Mesothelial cell of epicardium (in vitro differentiated cells): ENCODE data around the gene ADRM1. TPM values are rescaled to one million over a fixed set of nuclear protein-coding genes. Genes with fewer than 3 reads are reported as not detected.

Experiments used
- DNase-seq, 2 experiments: peaks; one replicate each; pipeline ENCODE4 v3.0.0; 2021; ENCODE audit warnings: low spot score in 2 of 2; ENCODE audit not compliant: unreplicated experiment in 2 of 2
- H3K27ac Mint-ChIP-seq: 2 replicates; pipeline ENCODE4 v1.8.0; 2021; ENCODE audit warnings: mixed read lengths
- H3K27me3 Mint-ChIP-seq: 2 replicates; pipeline ENCODE4 v1.8.0; 2021; ENCODE audit warnings: low read depth, mixed read lengths
- H3K36me3 Mint-ChIP-seq: 2 replicates; pipeline ENCODE4 v1.8.0; 2021; ENCODE audit warnings: mixed read lengths
- H3K4me1 Mint-ChIP-seq: 2 replicates; pipeline ENCODE4 v1.8.0; 2021; ENCODE audit warnings: mixed read lengths
- H3K4me3 Mint-ChIP-seq: 2 replicates; pipeline ENCODE4 v1.8.0; 2021; ENCODE audit warnings: mild to moderate bottlenecking, moderate library complexity, mixed read lengths
- H3K9me3 Mint-ChIP-seq: 2 replicates; pipeline ENCODE4 v1.8.0; 2021; ENCODE audit warnings: mixed read lengths
- total RNA-seq: library from RNA; stranded (reverse); gene quantifications from 3 replicates; pipeline ENCODE4 v1.2.1, GENCODE V29; 2021
- TF ChIP-seq, protein P1 (sequence below): fragments of 200-600 bp; sonication (generic); IDR thresholded peaks from one replicate; pipeline ENCODE4 v1.5.0; 2021; ENCODE audit warnings: antibody characterized with exemption; ENCODE audit not compliant: unreplicated experiment

The ADRM1 gene, protein sequence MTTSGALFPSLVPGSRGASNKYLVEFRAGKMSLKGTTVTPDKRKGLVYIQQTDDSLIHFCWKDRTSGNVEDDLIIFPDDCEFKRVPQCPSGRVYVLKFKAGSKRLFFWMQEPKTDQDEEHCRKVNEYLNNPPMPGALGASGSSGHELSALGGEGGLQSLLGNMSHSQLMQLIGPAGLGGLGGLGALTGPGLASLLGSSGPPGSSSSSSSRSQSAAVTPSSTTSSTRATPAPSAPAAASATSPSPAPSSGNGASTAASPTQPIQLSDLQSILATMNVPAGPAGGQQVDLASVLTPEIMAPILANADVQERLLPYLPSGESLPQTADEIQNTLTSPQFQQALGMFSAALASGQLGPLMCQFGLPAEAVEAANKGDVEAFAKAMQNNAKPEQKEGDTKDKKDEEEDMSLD
- 58.8 to 60.8 TPM (median 59.0 TPM) in 3 replicates for total RNA-seq

DNA sequence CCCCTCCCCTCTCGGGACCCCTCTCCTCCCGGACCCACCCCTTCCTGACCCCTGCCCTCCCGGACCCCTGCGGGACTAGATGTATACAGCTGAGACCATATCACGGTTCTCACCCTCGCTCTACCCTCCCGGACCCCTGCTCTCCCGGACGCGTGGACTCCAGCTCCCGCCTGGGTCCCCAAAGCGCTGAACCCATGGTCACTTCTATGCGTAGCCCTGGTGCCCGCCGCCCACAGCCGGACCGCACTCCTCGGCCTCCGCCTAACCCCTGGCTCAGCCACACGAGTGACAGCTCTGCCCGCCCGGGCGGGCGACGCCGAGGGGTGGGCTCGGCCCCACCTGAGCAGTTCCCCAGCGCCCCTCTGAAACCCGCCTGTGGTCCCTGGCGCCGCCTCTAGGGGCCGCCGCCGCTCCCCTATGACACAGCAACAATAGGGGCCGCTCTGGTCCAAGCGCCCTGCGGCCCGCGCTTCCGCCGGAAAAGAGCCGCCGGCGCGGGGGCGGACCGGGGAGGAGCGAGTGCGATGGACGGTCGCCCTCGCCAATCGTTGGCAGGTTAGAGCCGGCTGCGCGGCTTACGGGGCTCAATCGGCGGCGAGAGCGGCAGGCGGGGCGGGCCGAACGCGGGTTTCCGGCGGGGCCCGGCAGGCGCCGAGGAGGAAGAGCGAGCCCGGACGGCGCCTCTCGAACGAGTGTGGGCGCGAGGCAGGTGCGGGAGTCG is at the start of gene ADRM1:
Gene ADRM1 (plus strand): TSS at position 657 of the 721 bp plus-strand sequence. CDS start 572 bp downstream, outside the sequence.
- Mint-ChIP-seq H3K4me3 (peak within 1 kb of the TSS; percentile 87), H3K27ac (peak within 1 kb of the TSS; percentile 99), H3K9me3 (no peaks in the 10 kb centered on the region), H3K4me1 (peaks cover 15% of the 10 kb centered on the region), H3K36me3 (peaks cover 3% of the 10 kb centered on the region), H3K27me3 (no peaks in the 10 kb centered on the region)
- TF ChIP-seq, protein P1, sequence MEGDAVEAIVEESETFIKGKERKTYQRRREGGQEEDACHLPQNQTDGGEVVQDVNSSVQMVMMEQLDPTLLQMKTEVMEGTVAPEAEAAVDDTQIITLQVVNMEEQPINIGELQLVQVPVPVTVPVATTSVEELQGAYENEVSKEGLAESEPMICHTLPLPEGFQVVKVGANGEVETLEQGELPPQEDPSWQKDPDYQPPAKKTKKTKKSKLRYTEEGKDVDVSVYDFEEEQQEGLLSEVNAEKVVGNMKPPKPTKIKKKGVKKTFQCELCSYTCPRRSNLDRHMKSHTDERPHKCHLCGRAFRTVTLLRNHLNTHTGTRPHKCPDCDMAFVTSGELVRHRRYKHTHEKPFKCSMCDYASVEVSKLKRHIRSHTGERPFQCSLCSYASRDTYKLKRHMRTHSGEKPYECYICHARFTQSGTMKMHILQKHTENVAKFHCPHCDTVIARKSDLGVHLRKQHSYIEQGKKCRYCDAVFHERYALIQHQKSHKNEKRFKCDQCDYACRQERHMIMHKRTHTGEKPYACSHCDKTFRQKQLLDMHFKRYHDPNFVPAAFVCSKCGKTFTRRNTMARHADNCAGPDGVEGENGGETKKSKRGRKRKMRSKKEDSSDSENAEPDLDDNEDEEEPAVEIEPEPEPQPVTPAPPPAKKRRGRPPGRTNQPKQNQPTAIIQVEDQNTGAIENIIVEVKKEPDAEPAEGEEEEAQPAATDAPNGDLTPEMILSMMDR, result peak; percentile 86
- peak; percentile 94 to 99 for DNase-seq

DNA sequence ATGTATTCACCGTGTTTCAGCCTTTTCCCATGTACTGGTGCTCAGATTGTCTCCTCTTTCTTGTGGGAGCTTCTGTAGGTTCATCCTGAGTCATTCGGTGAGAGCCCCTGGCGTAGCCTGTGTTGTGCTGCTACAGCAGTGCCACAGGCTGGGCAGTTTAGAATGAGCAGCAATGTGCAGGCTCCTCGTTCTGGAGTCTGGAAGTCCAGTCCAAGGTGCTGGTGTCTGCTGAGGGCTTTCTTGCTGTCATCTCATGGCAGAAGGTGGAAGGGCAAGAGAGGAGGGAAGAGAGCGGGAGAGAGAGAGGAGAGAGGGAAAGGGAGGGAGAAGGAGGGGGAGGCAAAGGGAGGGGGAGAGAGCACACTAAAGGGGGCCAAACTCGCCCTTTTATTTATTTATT is 49.4 kb upstream of the ADRM1 start:
- H3K4me3 Mint-ChIP-seq, result no peak overlapping the region
- no peak for DNase-seq
- H3K27me3 Mint-ChIP-seq, result no peaks in the 10 kb centered on the region
- peaks cover 9% of the 10 kb centered on the region for H3K36me3 Mint-ChIP-seq
- H3K4me1 Mint-ChIP-seq, result no peaks in the 10 kb centered on the region
- TF ChIP-seq, protein P1, result no peak
- H3K27ac Mint-ChIP-seq, result no peak overlapping the region
- H3K9me3 Mint-ChIP-seq, result no peaks in the 10 kb centered on the region

DNA sequence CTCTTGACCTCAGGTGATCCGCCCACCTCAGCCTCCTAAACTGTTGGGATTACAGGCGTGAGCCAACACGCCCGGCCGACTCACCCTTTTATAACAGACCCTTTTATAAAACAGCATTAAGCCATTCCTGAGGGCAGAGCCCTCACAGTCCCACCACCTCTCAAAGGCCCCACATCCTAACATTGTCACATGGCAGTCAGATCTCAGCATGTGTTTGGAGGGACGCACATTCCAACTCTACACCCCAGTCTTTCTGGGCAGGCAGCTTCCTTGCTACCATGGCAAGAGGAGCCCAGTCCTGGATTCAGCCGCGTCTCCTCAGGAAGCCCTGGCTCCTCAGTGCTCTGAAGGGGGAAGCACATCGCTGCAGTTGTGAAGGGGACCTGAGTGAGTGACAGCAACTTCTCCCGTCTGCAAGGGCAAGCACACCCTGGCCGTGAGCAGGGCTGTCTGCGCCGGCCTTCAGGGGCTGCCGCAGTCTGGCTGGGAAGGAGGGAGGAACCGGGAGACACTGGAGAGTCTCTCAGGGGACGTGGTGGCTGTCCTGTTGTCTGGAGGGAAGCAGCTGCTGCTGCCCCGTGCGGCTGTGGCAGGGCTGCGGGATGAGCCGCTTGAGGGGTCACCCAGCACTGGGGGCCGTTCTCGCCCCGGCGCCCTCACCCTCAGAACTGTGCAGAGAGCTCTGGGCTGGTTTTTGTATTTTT is 48.6 kb upstream of the ADRM1 start:
- TF ChIP-seq, protein P1, result no peak
- no peak for DNase-seq
- Mint-ChIP-seq H3K4me3 (no peak overlapping the region), H3K9me3 (no peaks in the 10 kb centered on the region), H3K27me3 (no peaks in the 10 kb centered on the region), H3K27ac (no peak overlapping the region), H3K4me1 (no peaks in the 10 kb centered on the region), H3K36me3 (peaks cover 9% of the 10 kb centered on the region)

DNA sequence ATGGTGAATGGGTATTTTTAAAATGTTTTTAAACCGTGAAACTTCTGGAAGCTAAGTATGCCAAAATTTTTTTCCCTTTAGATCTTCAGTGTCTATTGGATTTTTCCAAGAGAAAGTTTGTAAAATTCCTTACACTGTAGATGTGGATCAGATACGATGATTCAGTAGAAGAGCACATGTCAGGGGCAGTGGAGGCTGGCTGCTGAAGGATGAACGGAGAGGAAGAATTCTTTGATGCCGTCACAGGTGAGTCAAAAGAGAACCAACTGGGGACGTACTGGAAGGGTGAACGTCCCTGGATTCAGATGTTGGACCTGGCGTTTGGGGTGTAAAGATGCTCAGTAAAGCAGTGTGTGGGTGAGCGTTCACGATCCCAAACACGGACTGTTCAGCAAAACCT is 46.8 kb upstream of the ADRM1 start:
- Mint-ChIP-seq H3K27me3 (no peaks in the 10 kb centered on the region), H3K4me3 (no peak overlapping the region), H3K36me3 (peaks cover 9% of the 10 kb centered on the region), H3K4me1 (no peaks in the 10 kb centered on the region), H3K27ac (no peak overlapping the region), H3K9me3 (no peaks in the 10 kb centered on the region)
- TF ChIP-seq, protein P1, result no peak
- no peak for DNase-seq

DNA sequence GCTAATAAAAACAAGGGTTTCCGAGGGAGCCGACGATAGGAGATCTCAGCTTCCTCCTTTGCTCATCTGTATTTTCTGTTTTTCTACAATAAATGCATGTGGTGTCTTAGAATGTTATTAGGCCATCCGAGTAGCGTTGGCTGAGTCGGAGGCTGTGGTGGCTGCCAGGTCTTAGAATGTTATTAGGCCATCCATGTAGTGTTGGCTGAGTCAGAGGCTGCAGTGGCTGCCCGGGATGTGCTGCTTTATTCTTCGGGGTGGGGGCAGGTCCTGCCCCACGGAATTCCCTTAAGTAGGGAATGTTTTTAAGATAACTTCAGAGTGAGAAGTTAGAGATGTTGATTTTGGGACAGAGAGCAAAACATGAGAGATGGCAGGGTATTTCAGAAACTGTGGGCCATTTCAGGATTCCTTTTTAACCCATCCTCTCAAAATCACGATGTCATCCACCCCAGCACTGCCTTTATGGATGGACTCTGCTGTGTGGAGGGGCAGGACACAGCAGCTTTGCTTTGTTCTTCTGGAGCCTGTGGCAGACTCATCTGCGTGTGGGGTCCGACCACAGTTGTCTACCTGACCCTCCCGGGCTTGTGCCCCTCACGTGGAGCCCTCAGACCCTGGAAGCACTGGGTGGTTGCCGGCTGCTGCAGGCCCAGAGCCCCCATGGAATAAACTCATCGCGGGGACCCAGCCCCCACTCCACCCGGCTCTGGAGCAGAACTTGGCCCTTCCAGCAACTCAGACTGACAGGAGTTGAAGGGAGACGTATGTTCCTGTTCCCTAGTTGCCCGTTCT is 44.1 kb upstream of the ADRM1 start:
- TF ChIP-seq, protein P1, result no peak
- Mint-ChIP-seq H3K9me3 (no peaks in the 10 kb centered on the region), H3K27ac (no peak overlapping the region), H3K36me3 (peaks cover 23% of the 10 kb centered on the region), H3K4me1 (no peaks in the 10 kb centered on the region), H3K27me3 (no peaks in the 10 kb centered on the region), H3K4me3 (no peak overlapping the region)
- DNase-seq, result no peak
